Measurements from ENCODE around the gene CRYBG3. TPM values are rescaled to one million over a fixed set of nuclear protein-coding genes. Genes with fewer than 3 reads are reported as not detected.

CRYBG3 gene
- total and polyA plus RNA-seq, 8 donors, result 5.7 to 57.6 (median 23.0) TPM

DNA sequence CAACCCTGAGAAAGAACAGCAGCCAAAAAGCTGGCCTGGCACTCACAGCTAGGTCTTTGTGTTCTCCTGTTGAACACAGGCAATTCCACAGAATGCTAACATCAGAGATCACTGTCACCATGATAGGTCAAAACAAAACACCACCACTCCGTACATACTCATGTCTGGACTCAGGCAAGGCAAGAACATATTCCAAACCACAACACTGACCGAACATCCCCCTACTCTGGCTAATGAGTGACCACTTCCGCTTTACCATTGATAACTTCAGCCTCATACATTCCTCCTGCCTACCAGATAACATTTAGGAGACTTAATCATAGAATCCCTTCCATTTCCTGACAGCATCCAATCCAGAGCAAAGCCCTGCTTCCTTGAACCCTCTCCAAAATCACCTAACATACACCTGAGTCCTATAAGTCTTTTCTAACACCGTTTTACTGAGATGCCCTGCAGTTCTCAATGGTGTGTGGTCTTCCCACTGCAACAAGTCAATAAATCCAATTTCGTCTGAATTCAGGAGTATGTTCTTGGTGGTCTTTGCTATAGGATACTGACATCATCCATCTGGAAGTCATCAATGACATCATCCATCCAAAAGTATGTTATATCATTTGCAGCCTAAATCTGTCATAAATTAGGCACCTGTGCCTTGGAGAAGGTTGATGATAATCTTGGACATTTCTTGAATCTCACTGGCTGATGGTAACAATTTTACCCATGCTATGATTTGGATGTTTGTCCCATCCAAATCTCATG, 126.7 kb downstream of the CRYBG3 start:
- H3K4me1 ChIP-seq, result no peaks in the 10 kb centered on the region
- intact Hi-C loops (cut with DNase I; ENCODE audit: low total_unique reads), result no loop called here
- peaks cover 12 to 100% (median 97%) of the 10 kb centered on the region in 4 donors for H3K36me3 ChIP-seq
- 82 to 88% (median 85%) methylated on average over 5 of the region's 5 CpGs for WGBS, 5 donors
- no peaks in the 10 kb centered on the region for H3K27me3 ChIP-seq
- TF ChIP-seq POLR2AphosphoS5 (IDR thresholded peaks at IDR 0.05) (no peak), EP300 (IDR thresholded peaks at IDR 0.05) (no peak), POLR2A (IDR thresholded peaks at IDR 0.05) (no peak)
- TF ChIP-seq, protein P1, sequence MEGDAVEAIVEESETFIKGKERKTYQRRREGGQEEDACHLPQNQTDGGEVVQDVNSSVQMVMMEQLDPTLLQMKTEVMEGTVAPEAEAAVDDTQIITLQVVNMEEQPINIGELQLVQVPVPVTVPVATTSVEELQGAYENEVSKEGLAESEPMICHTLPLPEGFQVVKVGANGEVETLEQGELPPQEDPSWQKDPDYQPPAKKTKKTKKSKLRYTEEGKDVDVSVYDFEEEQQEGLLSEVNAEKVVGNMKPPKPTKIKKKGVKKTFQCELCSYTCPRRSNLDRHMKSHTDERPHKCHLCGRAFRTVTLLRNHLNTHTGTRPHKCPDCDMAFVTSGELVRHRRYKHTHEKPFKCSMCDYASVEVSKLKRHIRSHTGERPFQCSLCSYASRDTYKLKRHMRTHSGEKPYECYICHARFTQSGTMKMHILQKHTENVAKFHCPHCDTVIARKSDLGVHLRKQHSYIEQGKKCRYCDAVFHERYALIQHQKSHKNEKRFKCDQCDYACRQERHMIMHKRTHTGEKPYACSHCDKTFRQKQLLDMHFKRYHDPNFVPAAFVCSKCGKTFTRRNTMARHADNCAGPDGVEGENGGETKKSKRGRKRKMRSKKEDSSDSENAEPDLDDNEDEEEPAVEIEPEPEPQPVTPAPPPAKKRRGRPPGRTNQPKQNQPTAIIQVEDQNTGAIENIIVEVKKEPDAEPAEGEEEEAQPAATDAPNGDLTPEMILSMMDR (IDR thresholded peaks at IDR 0.05), result no peak
- DNase-seq, result no peak
- no peak overlapping the region for H3K4me3 ChIP-seq
- no peaks in the 10 kb centered on the region for H3K9me3 ChIP-seq
- no peak overlapping the region for H3K27ac ChIP-seq

DNA sequence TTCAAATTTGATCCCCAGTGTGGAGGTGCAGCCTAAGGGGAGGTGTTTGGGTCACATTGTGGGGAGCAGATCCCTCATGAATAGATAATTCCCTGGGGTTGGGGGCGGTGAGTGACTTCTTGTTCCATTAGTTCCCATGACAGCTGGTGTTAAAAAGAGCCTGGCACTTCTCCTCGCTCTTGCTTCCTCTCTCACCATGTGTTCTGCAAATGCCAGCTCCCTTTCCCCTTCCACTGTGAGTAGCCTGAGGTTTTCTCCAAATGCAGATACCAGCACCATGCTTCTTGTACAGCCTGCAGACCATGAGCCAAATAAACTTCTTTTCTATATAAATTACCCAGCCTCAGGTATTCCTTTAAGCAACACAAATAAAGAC, 127.3 kb downstream of the CRYBG3 start:
- Histone ChIP-seq H3K4me3 (no peak overlapping the region), H3K4me1 (no peaks in the 10 kb centered on the region), H3K27ac (no peak overlapping the region), H3K36me3 (peaks cover 17 to 100% (median 96%) of the 10 kb centered on the region in 4 donors), H3K27me3 (no peaks in the 10 kb centered on the region), H3K9me3 (no peaks in the 10 kb centered on the region)
- 79 to 100% (median 96%) methylated on average over 2 of the region's 2 CpGs for WGBS, 5 donors
- DNase-seq, result no peak
- no peak for TF ChIP-seq POLR2A (IDR thresholded peaks at IDR 0.05)
- TF ChIP-seq, protein P1 (IDR thresholded peaks at IDR 0.05), result no peak
- TF ChIP-seq POLR2AphosphoS5 (IDR thresholded peaks at IDR 0.05), result no peak
- no peak for TF ChIP-seq EP300 (IDR thresholded peaks at IDR 0.05)
- intact Hi-C loops (cut with DNase I; ENCODE audit: low total_unique reads), result no loop called here

DNA sequence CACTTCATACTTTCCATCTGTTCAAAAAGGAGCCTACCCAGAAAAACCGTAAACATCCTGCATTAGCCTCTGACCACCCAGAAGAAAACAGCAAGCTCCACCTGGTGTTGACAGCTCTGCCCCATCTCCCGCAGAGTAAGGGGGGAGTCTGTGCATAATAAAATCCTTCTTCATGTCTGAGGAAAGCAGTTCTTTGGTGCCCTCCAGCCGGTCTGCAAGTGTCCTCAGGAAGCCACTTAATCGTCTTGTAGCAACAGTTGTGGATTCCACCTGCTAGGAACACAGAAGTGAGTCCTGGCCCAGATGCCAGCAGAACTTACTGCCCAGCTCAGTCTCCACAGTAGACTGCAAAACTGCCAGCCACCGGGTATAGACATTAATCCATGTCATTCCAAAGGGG, 127.9 kb downstream of the CRYBG3 start:
- intact Hi-C loops (cut with DNase I; ENCODE audit: low total_unique reads), result no loop called here

DNA sequence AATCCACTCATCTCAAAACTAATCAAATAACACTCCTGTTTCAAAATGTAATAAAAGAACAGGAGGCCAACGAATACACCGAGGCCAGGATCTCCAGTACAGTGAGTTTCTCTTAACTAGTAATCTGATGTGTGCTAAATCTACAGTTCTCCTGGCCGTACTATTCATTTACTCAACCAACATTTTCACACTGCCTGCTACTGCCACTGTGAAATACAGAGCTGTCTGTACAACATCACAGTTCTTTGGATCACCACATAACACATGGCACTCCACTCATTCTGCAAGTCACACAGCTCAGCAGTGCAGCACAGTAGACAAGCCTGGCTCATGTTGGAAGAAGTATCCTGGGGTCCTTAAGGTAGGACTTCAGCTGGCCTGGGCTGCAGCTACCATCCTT, 128.5 kb downstream of the CRYBG3 start:
- TF ChIP-seq EP300 (IDR thresholded peaks at IDR 0.05) (no peak), POLR2AphosphoS5 (IDR thresholded peaks at IDR 0.05) (no peak), POLR2A (IDR thresholded peaks at IDR 0.05) (no peak)
- TF ChIP-seq, protein P1 (IDR thresholded peaks at IDR 0.05), result no peak
- no peak overlapping the region for H3K27ac ChIP-seq

More for the DNA sequence above, 127.9 kb downstream of the CRYBG3 start:
- Histone ChIP-seq H3K9me3 (no peaks in the 10 kb centered on the region), H3K36me3 (peaks cover 19 to 100% (median 96%) of the 10 kb centered on the region in 4 donors), H3K4me1 (no peaks in the 10 kb centered on the region), H3K27ac (no peak overlapping the region), H3K4me3 (no peak overlapping the region), H3K27me3 (no peaks in the 10 kb centered on the region)
- DNase-seq, result no peak
- WGBS, 5 donors, result 60 to 79% (median 71%) methylated on average over 5 of the region's 5 CpGs
- TF ChIP-seq EP300 (IDR thresholded peaks at IDR 0.05) (no peak), POLR2A (IDR thresholded peaks at IDR 0.05) (no peak), POLR2AphosphoS5 (IDR thresholded peaks at IDR 0.05) (no peak)
- TF ChIP-seq, protein P1 (IDR thresholded peaks at IDR 0.05), result no peak

More for the DNA sequence above, 128.5 kb downstream of the CRYBG3 start:
- intact Hi-C loops (cut with DNase I; ENCODE audit: low total_unique reads), result no loop called here
- no peak overlapping the region for H3K4me3 ChIP-seq
- DNase-seq, result no peak
- no peaks in the 10 kb centered on the region for H3K27me3 ChIP-seq
- H3K36me3 ChIP-seq, result peaks cover 13 to 97% (median 95%) of the 10 kb centered on the region in 4 donors
- no peaks in the 10 kb centered on the region for H3K9me3 ChIP-seq
- H3K4me1 ChIP-seq, result no peaks in the 10 kb centered on the region
- 74 to 92% (median 85%) methylated on average over 3 of the region's 3 CpGs for WGBS, 5 donors

All from stomach (tissue), 9 donors.